ENCODE data around the gene PARN.
"Not testable (repeated sequence)": the region's sequence is repeated elsewhere in the genome, so short reads cannot be mapped to it uniquely, and the experiment has no call there.

Gene PARN

GRCh38 chr16:14641206-14641605, 11.1 kb upstream of the PARN start:
- DNase-seq (ENCODE audit: insufficient read length, low spot score) (no peak), FAIRE-seq (no peak)

GRCh38 chr16:14640538-14640937, 10.5 kb upstream of the PARN start:
- DNase-seq (ENCODE audit: insufficient read length, low spot score) (no peak), FAIRE-seq (no peak)
- TF ChIP-seq CTCF (IDR thresholded peaks at IDR 0.05; ENCODE audit: insufficient read depth, missing control alignments): no peak

More at GRCh38 chr16:14641206-14641605, 11.1 kb upstream of the PARN start:
- TF ChIP-seq CTCF (IDR thresholded peaks at IDR 0.05; ENCODE audit: insufficient read depth, missing control alignments): no peak

DNA sequence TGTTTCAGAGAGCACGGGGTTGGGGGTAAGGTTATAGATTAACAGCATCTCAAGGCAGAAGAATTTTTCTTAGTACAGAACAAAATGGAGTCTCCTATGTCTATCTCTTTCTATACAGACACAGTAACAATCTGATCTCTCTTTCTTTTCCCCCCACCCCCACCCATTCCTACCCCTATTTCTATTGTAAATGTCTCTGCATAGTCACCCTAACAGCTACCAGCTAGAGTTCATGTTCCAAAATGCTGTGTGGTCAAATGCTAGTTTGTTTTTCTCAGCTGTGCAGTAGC, 6.8 kb upstream of the PARN start:
- not testable (repeated sequence) for FAIRE-seq; DNase-seq (ENCODE audit: insufficient read length, low spot score)

- not testable (repeated sequence) for DNase-seq (ENCODE audit: insufficient read length, low spot score); FAIRE-seq
These were observed 6.3 kb upstream of the PARN start for GRCh38 chr16:14636179-14636950.

- FAIRE-seq: no peak
- no peak for TF ChIP-seq CTCF (IDR thresholded peaks at IDR 0.05; ENCODE audit: insufficient read depth, missing control alignments)
- DNase-seq (ENCODE audit: insufficient read length, low spot score): no peak
These were observed 5.5 kb upstream of the PARN start for GRCh38 chr16:14635395-14636165.

DNA sequence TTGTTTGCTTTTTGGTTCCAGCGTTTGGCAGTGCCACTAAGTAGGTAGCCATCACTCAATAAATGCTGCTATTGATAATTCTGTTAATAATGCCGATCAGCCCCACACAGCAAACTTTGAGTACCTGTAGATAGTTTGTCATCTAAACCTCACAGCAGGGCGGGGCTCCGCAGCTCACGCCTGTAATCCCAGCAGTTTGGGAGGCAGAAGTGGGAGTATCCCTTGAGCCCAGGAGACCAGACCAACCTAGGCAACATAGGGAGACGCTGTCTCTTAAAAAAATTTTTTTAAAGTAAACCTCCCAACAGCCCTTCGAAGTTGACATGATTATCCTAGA, 4.3 kb upstream of the PARN start:
- TF ChIP-seq CTCF (IDR thresholded peaks at IDR 0.05; ENCODE audit: insufficient read depth, missing control alignments): no peak
- DNase-seq (ENCODE audit: insufficient read length, low spot score) (no peak), FAIRE-seq (no peak)

DNA sequence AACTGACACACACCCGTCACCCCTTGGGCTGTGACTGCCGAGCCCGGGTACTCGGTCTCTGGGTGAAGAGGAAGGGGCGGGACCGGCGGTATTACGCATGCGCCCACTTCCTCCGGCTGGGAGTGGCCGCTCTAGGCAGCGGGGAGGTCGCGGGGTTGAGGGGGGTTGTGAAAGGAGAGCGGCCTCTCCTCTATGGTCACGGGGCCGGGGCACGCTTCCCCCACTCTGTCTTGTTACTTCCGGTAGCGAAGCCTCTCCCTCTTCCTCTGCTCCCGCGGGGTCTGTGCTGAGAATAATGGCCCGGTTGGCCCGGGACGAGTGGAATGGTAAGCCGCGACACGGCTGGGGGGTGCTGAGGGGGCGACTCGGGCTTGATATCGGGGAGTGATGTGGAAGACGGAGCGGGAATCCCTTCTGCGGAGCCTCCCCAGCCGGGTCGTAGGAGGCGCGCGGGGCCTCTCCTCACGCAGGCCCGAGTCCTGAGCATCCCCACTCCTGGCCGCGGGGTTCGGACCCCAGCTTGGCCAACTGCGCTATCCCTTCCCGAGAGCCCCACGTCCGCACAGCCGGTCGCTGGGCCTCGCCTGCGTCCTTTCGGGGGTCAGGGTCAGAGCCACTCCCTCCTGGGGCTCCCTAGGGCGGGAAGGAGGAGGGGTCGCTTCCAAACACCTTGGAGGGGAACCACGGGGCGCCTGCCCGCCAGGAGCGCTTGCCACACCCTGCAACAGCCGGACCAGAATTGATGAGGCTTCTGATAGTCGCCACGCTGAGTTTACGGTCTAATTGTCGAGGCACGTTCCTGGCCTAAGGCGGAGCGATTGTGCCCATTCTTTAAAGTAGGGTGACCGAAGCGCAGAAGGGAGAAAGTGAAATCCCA, 2.9 kb upstream of the PARN start, which contains the start of gene BFAR:
Gene BFAR (plus strand): TSS at position 259 of the 877 bp plus-strand sequence. CDS start 11,396 bp downstream, outside the sequence.
- DNase-seq (ENCODE audit: insufficient read length, low spot score) (peak; percentile 76), FAIRE-seq (no peak)
- TF ChIP-seq CTCF (IDR thresholded peaks at IDR 0.05; ENCODE audit: insufficient read depth, missing control alignments): no peak

- DNase-seq (ENCODE audit: insufficient read length, low spot score); FAIRE-seq: not testable (repeated sequence)
These were observed 715 bp upstream of the PARN start for GRCh38 chr16:14630620-14631330.
